ENCODE measurements around the gene TEAD1. TPM values are rescaled to one million over a fixed set of nuclear protein-coding genes. Genes with fewer than 3 reads are reported as not detected.

TEAD1 gene
- total and polyA plus RNA-seq, 4 donors: 9.1 to 38.4 (median 10.7) TPM

- H3K9ac ChIP-seq (ENCODE audit: low read depth in 1 of 2, low read length in 2 of 2): peak overlapping the region in 1 of 2 donors; percentile 71
- no peaks in the 10 kb centered on the region for H3K27me3 ChIP-seq (ENCODE audit: control insufficient read depth in 4 of 4, insufficient read depth in 4 of 4, low read length in 3 of 4)
- peak overlapping the region; percentile 5 to 11 for H3K27ac ChIP-seq (ENCODE audit: low read depth in 1 of 2, low read length in 2 of 2)
- no peak for DNase-seq (ENCODE audit: low spot score)
- TF ChIP-seq, protein P1, sequence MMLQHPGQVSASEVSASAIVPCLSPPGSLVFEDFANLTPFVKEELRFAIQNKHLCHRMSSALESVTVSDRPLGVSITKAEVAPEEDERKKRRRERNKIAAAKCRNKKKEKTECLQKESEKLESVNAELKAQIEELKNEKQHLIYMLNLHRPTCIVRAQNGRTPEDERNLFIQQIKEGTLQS (IDR thresholded peaks at IDR 0.05): no peak
- TF ChIP-seq EGR1 (IDR thresholded peaks at IDR 0.05; ENCODE audit: low read depth in 2 of 2) (no peak), YY1 (IDR thresholded peaks at IDR 0.05) (peak; percentile 84), JUND (IDR thresholded peaks at IDR 0.05) (peak in 1 of 2 donors; percentile 22)
- 32% methylated on average over 6 of the region's 6 CpGs for WGBS
- H3K4me1 ChIP-seq (ENCODE audit: control insufficient read depth in 4 of 4, insufficient read depth in 4 of 4, low read length in 3 of 4): peaks cover 4 to 21% (median 16%) of the 10 kb centered on the region in 4 donors
- no peaks in the 10 kb centered on the region for H3K36me3 ChIP-seq (ENCODE audit: control insufficient read depth in 4 of 4, insufficient read depth in 3 of 4, low read depth in 1 of 4, low read length in 3 of 4)
- no peaks in the 10 kb centered on the region for H3K9me3 ChIP-seq (ENCODE audit: control insufficient read depth in 4 of 4, low read length in 3 of 4)
- H3K4me3 ChIP-seq (ENCODE audit: low read depth in 1 of 3, low read length in 3 of 3): peak overlapping the region in 2 of 3 donors; percentile 2 to 22
Measured at GRCh38 chr11:12838463-12839123, 164.4 kb downstream of the TEAD1 start.

DNA sequence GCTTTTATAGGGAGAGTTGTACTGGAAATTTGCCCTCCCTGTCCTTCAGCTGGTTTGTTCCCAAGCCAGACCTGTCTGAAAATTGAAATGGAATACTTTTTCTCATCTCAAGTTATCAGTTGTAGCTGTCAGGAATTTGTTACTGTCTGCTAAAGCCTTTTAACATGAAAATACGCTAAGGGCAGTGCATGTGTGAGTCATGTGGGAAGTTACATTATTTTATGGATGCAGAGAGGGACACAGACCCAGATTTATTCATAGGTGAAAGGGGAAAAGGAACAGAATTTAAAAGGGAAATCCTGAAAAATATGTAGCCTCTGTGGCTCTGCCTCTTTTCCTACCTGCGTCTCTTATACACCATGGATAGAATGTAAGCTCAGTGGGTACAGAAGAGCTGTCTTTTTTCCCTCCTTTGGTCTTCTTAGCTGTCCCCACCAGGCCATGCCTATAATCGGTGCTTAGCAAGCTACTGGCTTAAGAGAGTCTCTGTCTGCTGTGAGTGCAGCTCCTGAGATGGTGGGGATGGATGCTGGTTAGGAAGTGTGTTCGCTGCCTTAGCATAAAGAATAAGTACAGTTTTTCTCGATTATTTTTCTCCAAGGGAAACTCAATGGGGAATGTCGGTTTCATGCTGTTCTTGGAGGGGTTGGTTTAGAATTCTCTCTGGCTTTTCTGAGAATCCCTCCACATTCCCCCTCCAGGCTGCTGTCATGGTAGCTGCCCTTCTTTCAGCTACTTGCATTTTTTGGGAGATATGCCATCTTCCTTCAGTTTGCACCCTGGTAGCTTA, 166.8 kb downstream of the TEAD1 start:
- 93% methylated on average over 6 of the region's 6 CpGs for WGBS
- Histone ChIP-seq H3K4me1 (ENCODE audit: control insufficient read depth in 4 of 4, insufficient read depth in 4 of 4, low read length in 3 of 4) (peaks cover 4 to 15% (median 9%) of the 10 kb centered on the region in 4 donors), H3K27me3 (ENCODE audit: control insufficient read depth in 4 of 4, insufficient read depth in 4 of 4, low read length in 3 of 4) (no peaks in the 10 kb centered on the region), H3K27ac (ENCODE audit: low read depth in 1 of 2, low read length in 2 of 2) (no peak overlapping the region), H3K9me3 (ENCODE audit: control insufficient read depth in 4 of 4, low read length in 3 of 4) (no peaks in the 10 kb centered on the region), H3K4me3 (ENCODE audit: low read depth in 1 of 3, low read length in 3 of 3) (no peak overlapping the region), H3K9ac (ENCODE audit: low read depth in 1 of 2, low read length in 2 of 2) (no peak overlapping the region), H3K36me3 (ENCODE audit: control insufficient read depth in 4 of 4, insufficient read depth in 3 of 4, low read depth in 1 of 4, low read length in 3 of 4) (peaks cover 0 to 2% (median 0%) of the 10 kb centered on the region in 4 donors)
- no peak for TF ChIP-seq RAD21 (IDR thresholded peaks at IDR 0.05)
- no peak for TF ChIP-seq FOXA1 (IDR thresholded peaks at IDR 0.05)
- TF ChIP-seq HNF4A (conservative IDR thresholded peaks at IDR 0.05): no peak
- TF ChIP-seq GABPA (IDR thresholded peaks at IDR 0.05 in 1 of 2, conservative IDR thresholded peaks at IDR 0.05 in 1 of 2): no peak
- TF ChIP-seq MAX (IDR thresholded peaks at IDR 0.05): no peak
- no peak for TF ChIP-seq NR2F2 (IDR thresholded peaks at IDR 0.05)
- TF ChIP-seq SP1 (IDR thresholded peaks at IDR 0.05): no peak
- no peak for TF ChIP-seq HNF4G (IDR thresholded peaks at IDR 0.05)
- TF ChIP-seq RXRA (IDR thresholded peaks at IDR 0.05): no peak
- no peak for DNase-seq (ENCODE audit: low spot score)

- TF ChIP-seq FOXA1 (IDR thresholded peaks at IDR 0.05) (no peak), FOXA2 (IDR thresholded peaks at IDR 0.05) (no peak), EGR1 (IDR thresholded peaks at IDR 0.05; ENCODE audit: low read depth in 2 of 2) (no peak), RAD21 (IDR thresholded peaks at IDR 0.05) (no peak), SP1 (IDR thresholded peaks at IDR 0.05) (no peak), NR2F2 (IDR thresholded peaks at IDR 0.05) (no peak), JUND (IDR thresholded peaks at IDR 0.05) (no peak), ZBTB33 (IDR thresholded peaks at IDR 0.05) (no peak), GABPA (IDR thresholded peaks at IDR 0.05 in 1 of 2, conservative IDR thresholded peaks at IDR 0.05 in 1 of 2) (no peak), HNF4G (IDR thresholded peaks at IDR 0.05) (no peak), RXRA (IDR thresholded peaks at IDR 0.05) (no peak)
- TF ChIP-seq, protein P2, sequence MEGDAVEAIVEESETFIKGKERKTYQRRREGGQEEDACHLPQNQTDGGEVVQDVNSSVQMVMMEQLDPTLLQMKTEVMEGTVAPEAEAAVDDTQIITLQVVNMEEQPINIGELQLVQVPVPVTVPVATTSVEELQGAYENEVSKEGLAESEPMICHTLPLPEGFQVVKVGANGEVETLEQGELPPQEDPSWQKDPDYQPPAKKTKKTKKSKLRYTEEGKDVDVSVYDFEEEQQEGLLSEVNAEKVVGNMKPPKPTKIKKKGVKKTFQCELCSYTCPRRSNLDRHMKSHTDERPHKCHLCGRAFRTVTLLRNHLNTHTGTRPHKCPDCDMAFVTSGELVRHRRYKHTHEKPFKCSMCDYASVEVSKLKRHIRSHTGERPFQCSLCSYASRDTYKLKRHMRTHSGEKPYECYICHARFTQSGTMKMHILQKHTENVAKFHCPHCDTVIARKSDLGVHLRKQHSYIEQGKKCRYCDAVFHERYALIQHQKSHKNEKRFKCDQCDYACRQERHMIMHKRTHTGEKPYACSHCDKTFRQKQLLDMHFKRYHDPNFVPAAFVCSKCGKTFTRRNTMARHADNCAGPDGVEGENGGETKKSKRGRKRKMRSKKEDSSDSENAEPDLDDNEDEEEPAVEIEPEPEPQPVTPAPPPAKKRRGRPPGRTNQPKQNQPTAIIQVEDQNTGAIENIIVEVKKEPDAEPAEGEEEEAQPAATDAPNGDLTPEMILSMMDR (IDR thresholded peaks at IDR 0.05; ENCODE audit: low read depth, low read length, missing input control): no peak
- no peaks in the 10 kb centered on the region for H3K27me3 ChIP-seq (ENCODE audit: control insufficient read depth in 4 of 4, insufficient read depth in 4 of 4, low read length in 3 of 4)
- H3K36me3 ChIP-seq (ENCODE audit: control insufficient read depth in 4 of 4, insufficient read depth in 3 of 4, low read depth in 1 of 4, low read length in 3 of 4): peaks cover 0 to 2% (median 0%) of the 10 kb centered on the region in 4 donors
- H3K27ac ChIP-seq (ENCODE audit: low read depth in 1 of 2, low read length in 2 of 2): no peak overlapping the region
- no peak overlapping the region for H3K9ac ChIP-seq (ENCODE audit: low read depth in 1 of 2, low read length in 2 of 2)
- H3K9me3 ChIP-seq (ENCODE audit: control insufficient read depth in 4 of 4, low read length in 3 of 4): no peaks in the 10 kb centered on the region
- peaks cover 6 to 17% (median 9%) of the 10 kb centered on the region in 4 donors for H3K4me1 ChIP-seq (ENCODE audit: control insufficient read depth in 4 of 4, insufficient read depth in 4 of 4, low read length in 3 of 4)
- WGBS: 59% methylated on average over 9 of the region's 9 CpGs
- no peak overlapping the region for H3K4me3 ChIP-seq (ENCODE audit: low read depth in 1 of 3, low read length in 3 of 3)
- DNase-seq (ENCODE audit: low spot score): no peak
Measured at GRCh38 chr11:12841946-12842630, 167.9 kb downstream of the TEAD1 start.

Data from liver (tissue), 9 donors.